Panc1 (cell line): ENCODE measurements around the gene PRPS1L1.

Source experiments
- POLR2AphosphoS5 ChIP-seq: IDR thresholded peaks from 2 replicates; pipeline ENCODE4 v1.6.1; 2012; ENCODE audit warnings: mild to moderate bottlenecking, low read depth, low read length, moderate library complexity
- TF ChIP-seq, protein P1 (sequence below): fragments of 450-650 bp; IDR thresholded peaks from 2 replicates; pipeline ENCODE4 v1.5.1; 2017; ENCODE audit warnings: mild to moderate bottlenecking

DNA sequence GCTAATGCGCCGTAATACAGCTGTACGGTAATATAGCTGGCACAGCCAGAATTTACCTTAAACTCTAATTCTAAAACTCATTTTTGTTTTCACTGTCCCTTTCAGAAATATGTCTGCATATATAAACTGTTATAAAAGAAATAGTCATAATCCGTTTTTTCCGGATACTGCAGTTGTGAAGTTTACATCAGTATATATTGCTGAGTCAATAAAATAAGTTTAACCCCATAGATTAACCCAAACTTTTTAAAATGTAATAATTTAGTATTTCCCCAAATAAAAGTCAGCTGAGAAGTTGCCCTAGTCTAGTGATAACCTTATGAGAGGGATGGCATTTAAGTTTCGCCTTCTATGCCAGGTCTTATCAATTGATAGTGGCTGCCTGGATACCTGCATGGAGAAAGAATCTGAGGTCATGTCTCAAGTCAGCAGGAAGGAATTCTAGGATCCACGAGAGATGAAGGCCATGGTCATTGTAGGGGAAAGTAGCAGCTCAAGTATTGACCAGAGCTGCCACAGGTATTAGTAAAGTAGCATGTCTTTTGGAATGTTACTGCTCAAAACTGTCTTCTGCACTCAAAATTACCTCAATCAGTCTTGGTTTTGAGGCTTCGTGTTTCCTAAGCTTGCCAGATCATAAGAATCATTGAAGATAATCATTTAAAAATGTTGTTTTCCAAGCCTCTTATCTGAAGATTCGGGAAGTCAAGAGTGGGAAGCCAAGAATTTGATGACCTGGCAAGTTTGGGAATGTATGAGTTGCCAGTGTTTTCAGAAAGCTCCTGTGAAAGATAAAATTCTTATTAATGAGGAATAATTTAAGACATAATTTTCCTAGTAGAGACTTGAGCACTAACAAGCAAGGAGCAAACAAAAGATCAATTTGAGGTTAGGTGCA is 10.8 kb downstream of the PRPS1L1 start:
- TF ChIP-seq, protein P1, sequence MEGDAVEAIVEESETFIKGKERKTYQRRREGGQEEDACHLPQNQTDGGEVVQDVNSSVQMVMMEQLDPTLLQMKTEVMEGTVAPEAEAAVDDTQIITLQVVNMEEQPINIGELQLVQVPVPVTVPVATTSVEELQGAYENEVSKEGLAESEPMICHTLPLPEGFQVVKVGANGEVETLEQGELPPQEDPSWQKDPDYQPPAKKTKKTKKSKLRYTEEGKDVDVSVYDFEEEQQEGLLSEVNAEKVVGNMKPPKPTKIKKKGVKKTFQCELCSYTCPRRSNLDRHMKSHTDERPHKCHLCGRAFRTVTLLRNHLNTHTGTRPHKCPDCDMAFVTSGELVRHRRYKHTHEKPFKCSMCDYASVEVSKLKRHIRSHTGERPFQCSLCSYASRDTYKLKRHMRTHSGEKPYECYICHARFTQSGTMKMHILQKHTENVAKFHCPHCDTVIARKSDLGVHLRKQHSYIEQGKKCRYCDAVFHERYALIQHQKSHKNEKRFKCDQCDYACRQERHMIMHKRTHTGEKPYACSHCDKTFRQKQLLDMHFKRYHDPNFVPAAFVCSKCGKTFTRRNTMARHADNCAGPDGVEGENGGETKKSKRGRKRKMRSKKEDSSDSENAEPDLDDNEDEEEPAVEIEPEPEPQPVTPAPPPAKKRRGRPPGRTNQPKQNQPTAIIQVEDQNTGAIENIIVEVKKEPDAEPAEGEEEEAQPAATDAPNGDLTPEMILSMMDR: no peak
- no peak for TF ChIP-seq POLR2AphosphoS5
